HEK293T (cell line): ENCODE measurements around the gene CHST11.

Source experiments
- CTCF ChIA-PET: fragments of 350-600 bp; formaldehyde crosslinking; extraction: SDS; loops from one replicate; lab custom pipeline; 2021; ENCODE audit warnings: antibody characterized with exemption, inconsistent platforms; lab: Yijun Ruan, JAX
- POLR2A ChIA-PET: fragments of 350-600 bp; formaldehyde crosslinking; extraction: SDS; loops from one replicate; lab custom pipeline; 2020; ENCODE audit warnings: antibody characterized with exemption, inconsistent platforms; lab: Yijun Ruan, JAX
- DNase-seq: peaks from one replicate; pipeline ENCODE4 v3.0.0; 2012; ENCODE audit warnings: mixed read lengths; ENCODE audit errors: extremely low spot score
- ARNT ChIP-seq: fragments of 450-650 bp; IDR thresholded peaks from 2 replicates; pipeline ENCODE4 v1.6.1; 2017; ENCODE audit warnings: mild to moderate bottlenecking
- BHLHE40 ChIP-seq: fragments of 450-650 bp; IDR thresholded peaks from 2 replicates; pipeline ENCODE4 v1.6.1; 2016; ENCODE audit warnings: mild to moderate bottlenecking, moderate library complexity, borderline replicate concordance
- CTBP1 ChIP-seq: fragments of 450-650 bp; IDR thresholded peaks from 2 replicates; pipeline ENCODE4 v1.6.1; 2016; ENCODE audit warnings: borderline replicate concordance
- ELF4 ChIP-seq: fragments of 450-650 bp; IDR thresholded peaks from 2 replicates; pipeline ENCODE4 v1.6.1; 2017; ENCODE audit warnings: antibody characterized with exemption
- FOXA1 ChIP-seq: fragments of 450-650 bp; IDR thresholded peaks from 2 replicates; pipeline ENCODE4 v1.6.1; 2016; ENCODE audit warnings: mild to moderate bottlenecking
- FOXK2 ChIP-seq: fragments of 450-650 bp; IDR thresholded peaks from 2 replicates; pipeline ENCODE4 v1.6.1; 2016; ENCODE audit warnings: mild to moderate bottlenecking
- FOXM1 ChIP-seq: fragments of 450-650 bp; IDR thresholded peaks from 2 replicates; pipeline ENCODE4 v1.6.1; 2017; ENCODE audit warnings: mild to moderate bottlenecking, borderline replicate concordance
- HDGF ChIP-seq: fragments of 450-650 bp; IDR thresholded peaks from 2 replicates; pipeline ENCODE4 v1.6.1; 2017; ENCODE audit warnings: antibody characterized with exemption, borderline replicate concordance
- L3MBTL2 ChIP-seq: fragments of 450-650 bp; conservative IDR thresholded peaks from 2 replicates; pipeline ENCODE4 v1.6.1; 2016; ENCODE audit warnings: mild to moderate bottlenecking
- LEF1 ChIP-seq: fragments of 450-650 bp; IDR thresholded peaks from 2 replicates; pipeline ENCODE4 v1.6.1; 2017; ENCODE audit warnings: mild to moderate bottlenecking, borderline replicate concordance
- NFRKB ChIP-seq: fragments of 450-650 bp; IDR thresholded peaks from 2 replicates; pipeline ENCODE4 v1.6.1; 2016; ENCODE audit warnings: mild to moderate bottlenecking, moderate library complexity
- PKNOX1 ChIP-seq: fragments of 450-650 bp; IDR thresholded peaks from 2 replicates; pipeline ENCODE4 v1.6.1; 2016
- SP1 ChIP-seq: fragments of 450-650 bp; IDR thresholded peaks from 2 replicates; pipeline ENCODE4 v1.6.1; 2017
- SUZ12 ChIP-seq: fragments of 450-650 bp; IDR thresholded peaks from 2 replicates; pipeline ENCODE4 v1.6.1; 2016; ENCODE audit warnings: mild to moderate bottlenecking
- TARDBP ChIP-seq: fragments of 450-650 bp; IDR thresholded peaks from 2 replicates; pipeline ENCODE4 v1.6.1; 2016
- ZNF384 ChIP-seq: fragments of 450-650 bp; IDR thresholded peaks from 2 replicates; pipeline ENCODE4 v1.6.1; 2016

The CHST11 gene

GRCh38 chr12:104667139-104667538 lies 210.4 kb downstream of the CHST11 start:
- POLR2A ChIA-PET = no interaction called here
- CTCF ChIA-PET = interaction anchor here (0.6 to 1.9 kb wide), 2 partner anchors 249 to 285 kb away, joined by 3 to 5 read pairs; no protein-coding TSS in a partner anchor

GRCh38 chr12:104668274-104668718 lies 211.5 kb downstream of the CHST11 start:
- DNase-seq = no peak
- POLR2A ChIA-PET = no interaction called here
- CTCF ChIA-PET = interaction anchor here (1.9 kb wide), 1 partner anchor 287 kb away, joined by 5 read pairs; no protein-coding TSS in a partner anchor
- TF ChIP-seq ELF4 (no peak), ARNT (no peak), BHLHE40 (no peak), FOXK2 (no peak), SUZ12 (no peak), HDGF (no peak), SP1 (no peak), ZNF384 (no peak), PKNOX1 (no peak), FOXM1 (no peak), L3MBTL2 (no peak), TARDBP (no peak)

More at GRCh38 chr12:104667139-104667538, 210.4 kb downstream of the CHST11 start:
- no peak for DNase-seq
- no peak for TF ChIP-seq ZNF384
- no peak for TF ChIP-seq ARNT
- no peak for TF ChIP-seq ELF4
- no peak for TF ChIP-seq TARDBP
- no peak for TF ChIP-seq HDGF
- TF ChIP-seq FOXA1 = no peak
- no peak for TF ChIP-seq BHLHE40
- no peak for TF ChIP-seq SP1
- no peak for TF ChIP-seq FOXK2
- no peak for TF ChIP-seq LEF1

GRCh38 chr12:104669089-104669721 lies 212.5 kb downstream of the CHST11 start:
- TF ChIP-seq SP1 (no peak), FOXK2 (no peak), NFRKB (no peak), LEF1 (no peak), ELF4 (no peak), HDGF (no peak), TARDBP (no peak), SUZ12 (no peak)
- ChIA-PET POLR2A (interaction anchor here (0.6 kb wide), 1 partner anchor 317 kb away, joined by 3 read pairs; the partner anchor contains the start of gene NOPCHAP1), CTCF (no interaction called here)
- DNase-seq = peak; percentile 30

- no peak for DNase-seq
- CTCF ChIA-PET = no interaction called here
- POLR2A ChIA-PET = no interaction called here
- TF ChIP-seq SUZ12 (no peak), HDGF (no peak), TARDBP (no peak), FOXK2 (no peak), ARNT (no peak), BHLHE40 (no peak), FOXM1 (no peak), PKNOX1 (no peak), ZNF384 (no peak), NFRKB (no peak), SP1 (no peak), ELF4 (no peak), LEF1 (no peak), L3MBTL2 (no peak)
These were observed 213.1 kb downstream of the CHST11 start for GRCh38 chr12:104669851-104670337.

- no peak for DNase-seq
- ChIA-PET CTCF (no interaction called here), POLR2A (no interaction called here)
- TF ChIP-seq FOXK2 (no peak), FOXM1 (no peak), ELF4 (no peak), SUZ12 (no peak), ZNF384 (no peak)
These were observed 214.0 kb downstream of the CHST11 start for GRCh38 chr12:104670439-104671408.

GRCh38 chr12:104671409-104672095 lies 214.8 kb downstream of the CHST11 start:
- POLR2A ChIA-PET = no interaction called here
- no peak for DNase-seq
- CTCF ChIA-PET = interaction anchor here (1.3 kb wide), 1 partner anchor 290 kb away, joined by 3 read pairs; no protein-coding TSS in a partner anchor
- no peak for TF ChIP-seq ZNF384
- no peak for TF ChIP-seq BHLHE40
- TF ChIP-seq LEF1 = no peak
- TF ChIP-seq CTBP1 = no peak
- TF ChIP-seq NFRKB = no peak
- TF ChIP-seq L3MBTL2 = no peak
- TF ChIP-seq HDGF = no peak
- no peak for TF ChIP-seq PKNOX1
- TF ChIP-seq ELF4 = no peak
- no peak for TF ChIP-seq FOXM1
- TF ChIP-seq SP1 = no peak
- TF ChIP-seq ARNT = no peak
- TF ChIP-seq TARDBP = no peak
- TF ChIP-seq FOXA1 = no peak
- no peak for TF ChIP-seq SUZ12
